GM18526 (cell line): ENCODE measurements around the gene LRRC8E.

Source experiments
- POLR2A ChIP-seq: IDR thresholded peaks from 3 replicates; pipeline ENCODE4 v1.6.1; 2011; ENCODE audit not compliant: insufficient read length; ENCODE audit errors: extremely low read depth

Gene LRRC8E

GRCh38 chr19:7924651-7925170, 36.4 kb downstream of the LRRC8E start:
- no peak for TF ChIP-seq POLR2A

- no peak for TF ChIP-seq POLR2A
These were observed 37.0 kb downstream of the LRRC8E start for GRCh38 chr19:7925171-7925851.

GRCh38 chr19:7926021-7926726, 37.9 kb downstream of the LRRC8E start, which contains the start of gene CTXN1:
TSS of gene CTXN1 (minus strand) at chr19:7926135. CDS start at chr19:7925538, 597 bp downstream.
- TF ChIP-seq POLR2A: no peak

GRCh38 chr19:7926727-7927604, 38.7 kb downstream of the LRRC8E start:
- no peak for TF ChIP-seq POLR2A

- TF ChIP-seq POLR2A: no peak
These were observed 39.5 kb downstream of the LRRC8E start for GRCh38 chr19:7927605-7928333.

GRCh38 chr19:7928334-7928706, 40.0 kb downstream of the LRRC8E start:
- TF ChIP-seq POLR2A: no peak

GRCh38 chr19:7928741-7929701, 40.7 kb downstream of the LRRC8E start:
- TF ChIP-seq POLR2A: no peak

GRCh38 chr19:7930765-7931164, 42.5 kb downstream of the LRRC8E start:
- TF ChIP-seq POLR2A: no peak

- TF ChIP-seq POLR2A: no peak
These were observed 43.1 kb downstream of the LRRC8E start for GRCh38 chr19:7931221-7932061.

GRCh38 chr19:7932276-7932929, 44.1 kb downstream of the LRRC8E start:
- TF ChIP-seq POLR2A: no peak

- TF ChIP-seq POLR2A: no peak
These were observed 44.6 kb downstream of the LRRC8E start for GRCh38 chr19:7932930-7933300.

GRCh38 chr19:7933411-7933810, 45.1 kb downstream of the LRRC8E start:
- no peak for TF ChIP-seq POLR2A

- no peak for TF ChIP-seq POLR2A
These were observed 45.8 kb downstream of the LRRC8E start for GRCh38 chr19:7933828-7934725.
